ENCODE results near the gene BMPR2.

- no peak for TF ChIP-seq CTCF (IDR thresholded peaks at IDR 0.05; ENCODE audit: control extremely low read depth in 1 of 3, insufficient read depth in 1 of 3, low read depth in 1 of 3, low read length in 3 of 3)
- TF ChIP-seq KDM5A (IDR thresholded peaks at IDR 0.05; ENCODE audit: low read length) = no peak
- no peak for TF ChIP-seq TAF1 (IDR thresholded peaks at IDR 0.05; ENCODE audit: low read depth, low read length)
- no peak for TF ChIP-seq POLR2A (IDR thresholded peaks at IDR 0.05; ENCODE audit: control extremely low read depth in 1 of 2, low read depth in 2 of 2, low read length in 2 of 2)
- TF ChIP-seq POLR2AphosphoS5 (IDR thresholded peaks at IDR 0.05; ENCODE audit: low read depth, low read length) = no peak
- TF ChIP-seq TBP (IDR thresholded peaks at IDR 0.05; ENCODE audit: low read depth, low read length) = no peak
- no peak for TF ChIP-seq EP300 (IDR thresholded peaks at IDR 0.05; ENCODE audit: borderline replicate concordance in 1 of 2, low read depth in 2 of 2, low read length in 2 of 2)
These were observed 31.9 kb upstream of the BMPR2 start for GRCh38 chr2:202344178-202344577.
